Liver (tissue), 3 donors: ENCODE results near the gene UBE2U.

ENCODE experiments used
- CTCF ChIP-seq: fragments of 150-350 bp; IDR thresholded peaks from 2 replicates; pipeline ENCODE4 v1.5.1; 2017; ENCODE audit warnings: improper control_type of control experiment, low read depth, low read length; ENCODE audit not compliant: missing input control
- HNF4G ChIP-seq: IDR thresholded peaks from 2 replicates; pipeline ENCODE4 v1.6.1; 2016; ENCODE audit warnings: antibody characterized with exemption
- JUND ChIP-seq, 2 donors: IDR thresholded peaks; 2 replicates each; pipeline ENCODE4 v1.6.1; 2016; ENCODE audit warnings: antibody characterized with exemption in 2 of 2
- MAX ChIP-seq: IDR thresholded peaks from 2 replicates; pipeline ENCODE4 v1.6.1; 2016; ENCODE audit warnings: antibody characterized with exemption
- NR2F2 ChIP-seq: IDR thresholded peaks from 2 replicates; pipeline ENCODE4 v1.6.1; 2016; ENCODE audit warnings: antibody characterized with exemption
- RAD21 ChIP-seq, 2 donors: IDR thresholded peaks; 2 replicates each; pipeline ENCODE4 v1.6.1; 2016; ENCODE audit warnings: antibody characterized with exemption in 2 of 2, mild to moderate bottlenecking in 2 of 2
- REST ChIP-seq: IDR thresholded peaks from 2 replicates; pipeline ENCODE4 v1.6.1; 2016; ENCODE audit warnings: antibody characterized with exemption, mild to moderate bottlenecking
- TAF1 ChIP-seq: conservative IDR thresholded peaks from 2 replicates; pipeline ENCODE4 v1.6.1; 2016; ENCODE audit warnings: antibody characterized with exemption, mild to moderate bottlenecking
- YY1 ChIP-seq: IDR thresholded peaks from 2 replicates; pipeline ENCODE4 v1.6.1; 2016; ENCODE audit warnings: antibody characterized with exemption, mild to moderate bottlenecking
- ZBTB33 ChIP-seq: IDR thresholded peaks from 2 replicates; pipeline ENCODE4 v1.6.1; 2016; ENCODE audit warnings: antibody characterized with exemption
- donor health status: healthy.
- donor health status: healthy.

- TF ChIP-seq CTCF (no peak), TAF1 (no peak), HNF4G (no peak), ZBTB33 (no peak), REST (no peak), MAX (no peak), JUND (IDR thresholded peaks at IDR 0.05) (no peak), RAD21 (IDR thresholded peaks at IDR 0.05) (no peak), NR2F2 (no peak), YY1 (no peak)
Observed at GRCh38 chr1:64280001-64280400, 76.6 kb downstream of the UBE2U start.
